ENCODE results near the gene NOM1.

The NOM1 gene

GRCh38 chr7:157008206-157009169, 59.0 kb downstream of the NOM1 start:
- Histone ChIP-seq H3K36me3 (ENCODE audit: control insufficient read depth in 1 of 2, insufficient read depth in 2 of 2, low read length in 2 of 2) (no peaks in the 10 kb centered on the region), H3K9me3 (ENCODE audit: control insufficient read depth in 1 of 2, low read length in 2 of 2) (no peaks in the 10 kb centered on the region), H3K27me3 (ENCODE audit: low read depth, low read length) (peaks cover 30% of the 10 kb centered on the region), H3K27ac (ENCODE audit: low read length) (no peak overlapping the region), H3K4me1 (ENCODE audit: control insufficient read depth in 1 of 2, insufficient read depth in 2 of 2, low read length in 2 of 2) (peaks cover 0 to 49% of the 10 kb centered on the region in 2 donors), H3K4me3 (ENCODE audit: low read depth in 1 of 2, low read length in 2 of 2) (peak overlapping the region in 1 of 2 donors; percentile 39)

GRCh38 chr7:157009170-157009777, 59.8 kb downstream of the NOM1 start:
- peaks cover 0 to 41% of the 10 kb centered on the region in 2 donors for H3K4me1 ChIP-seq (ENCODE audit: control insufficient read depth in 1 of 2, insufficient read depth in 2 of 2, low read length in 2 of 2)
- H3K27me3 ChIP-seq (ENCODE audit: low read depth, low read length), result peaks cover 32% of the 10 kb centered on the region
- H3K27ac ChIP-seq (ENCODE audit: low read length), result no peak overlapping the region
- no peaks in the 10 kb centered on the region for H3K9me3 ChIP-seq (ENCODE audit: control insufficient read depth in 1 of 2, low read length in 2 of 2)
- H3K4me3 ChIP-seq (ENCODE audit: low read depth in 1 of 2, low read length in 2 of 2), result peak overlapping the region; percentile 39 to 43
- no peaks in the 10 kb centered on the region for H3K36me3 ChIP-seq (ENCODE audit: control insufficient read depth in 1 of 2, insufficient read depth in 2 of 2, low read length in 2 of 2)

GRCh38 chr7:157009778-157010587, 60.5 kb downstream of the NOM1 start:
- peak overlapping the region; percentile 26 to 68 for H3K4me3 ChIP-seq (ENCODE audit: low read depth in 1 of 2, low read length in 2 of 2)
- H3K4me1 ChIP-seq (ENCODE audit: control insufficient read depth in 1 of 2, insufficient read depth in 2 of 2, low read length in 2 of 2), result peaks cover 0 to 36% of the 10 kb centered on the region in 2 donors
- H3K9me3 ChIP-seq (ENCODE audit: control insufficient read depth in 1 of 2, low read length in 2 of 2), result no peaks in the 10 kb centered on the region
- peaks cover 36% of the 10 kb centered on the region for H3K27me3 ChIP-seq (ENCODE audit: low read depth, low read length)
- no peaks in the 10 kb centered on the region for H3K36me3 ChIP-seq (ENCODE audit: control insufficient read depth in 1 of 2, insufficient read depth in 2 of 2, low read length in 2 of 2)
- H3K27ac ChIP-seq (ENCODE audit: low read length), result no peak overlapping the region

GRCh38 chr7:157010588-157011332, 61.2 kb downstream of the NOM1 start, which contains the start of gene MNX1:
MNX1 (minus strand) TSS chr7:157010663; CDS start chr7:157010350, 313 bp downstream.
- peaks cover 40% of the 10 kb centered on the region for H3K27me3 ChIP-seq (ENCODE audit: low read depth, low read length)
- peaks cover 0 to 32% of the 10 kb centered on the region in 2 donors for H3K4me1 ChIP-seq (ENCODE audit: control insufficient read depth in 1 of 2, insufficient read depth in 2 of 2, low read length in 2 of 2)

GRCh38 chr7:157011333-157012112, 62.0 kb downstream of the NOM1 start:
- H3K27ac ChIP-seq (ENCODE audit: low read length), result no peak overlapping the region
- no peaks in the 10 kb centered on the region for H3K36me3 ChIP-seq (ENCODE audit: control insufficient read depth in 1 of 2, insufficient read depth in 2 of 2, low read length in 2 of 2)
- peaks cover 47% of the 10 kb centered on the region for H3K27me3 ChIP-seq (ENCODE audit: low read depth, low read length)
- H3K9me3 ChIP-seq (ENCODE audit: control insufficient read depth in 1 of 2, low read length in 2 of 2), result no peaks in the 10 kb centered on the region
- peaks cover 0 to 25% of the 10 kb centered on the region in 2 donors for H3K4me1 ChIP-seq (ENCODE audit: control insufficient read depth in 1 of 2, insufficient read depth in 2 of 2, low read length in 2 of 2)
- peak overlapping the region; percentile 16 to 68 for H3K4me3 ChIP-seq (ENCODE audit: low read depth in 1 of 2, low read length in 2 of 2)

More at GRCh38 chr7:157010588-157011332, 61.2 kb downstream of the NOM1 start, which contains the start of gene MNX1:
- no peak within 1 kb of the TSS for H3K27ac ChIP-seq (ENCODE audit: low read length)
- H3K36me3 ChIP-seq (ENCODE audit: control insufficient read depth in 1 of 2, insufficient read depth in 2 of 2, low read length in 2 of 2), result no peaks in the 10 kb centered on the region
- H3K9me3 ChIP-seq (ENCODE audit: control insufficient read depth in 1 of 2, low read length in 2 of 2), result no peaks in the 10 kb centered on the region
- peak within 1 kb of the TSS; percentile 39 to 68 for H3K4me3 ChIP-seq (ENCODE audit: low read depth in 1 of 2, low read length in 2 of 2)

- H3K27me3 ChIP-seq (ENCODE audit: low read depth, low read length), result peaks cover 53% of the 10 kb centered on the region
- no peaks in the 10 kb centered on the region for H3K9me3 ChIP-seq (ENCODE audit: control insufficient read depth in 1 of 2, low read length in 2 of 2)
- H3K4me1 ChIP-seq (ENCODE audit: control insufficient read depth in 1 of 2, insufficient read depth in 2 of 2, low read length in 2 of 2), result peaks cover 0 to 24% of the 10 kb centered on the region in 2 donors
- no peak overlapping the region for H3K27ac ChIP-seq (ENCODE audit: low read length)
- H3K36me3 ChIP-seq (ENCODE audit: control insufficient read depth in 1 of 2, insufficient read depth in 2 of 2, low read length in 2 of 2), result no peaks in the 10 kb centered on the region
- H3K4me3 ChIP-seq (ENCODE audit: low read depth in 1 of 2, low read length in 2 of 2), result no peak overlapping the region
Observed at GRCh38 chr7:157012113-157012547, 62.6 kb downstream of the NOM1 start.

- no peaks in the 10 kb centered on the region for H3K36me3 ChIP-seq (ENCODE audit: control insufficient read depth in 1 of 2, insufficient read depth in 2 of 2, low read length in 2 of 2)
- no peaks in the 10 kb centered on the region for H3K9me3 ChIP-seq (ENCODE audit: control insufficient read depth in 1 of 2, low read length in 2 of 2)
- no peak overlapping the region for H3K27ac ChIP-seq (ENCODE audit: low read length)
- no peak overlapping the region for H3K4me3 ChIP-seq (ENCODE audit: low read depth in 1 of 2, low read length in 2 of 2)
- H3K27me3 ChIP-seq (ENCODE audit: low read depth, low read length), result peaks cover 63% of the 10 kb centered on the region
- peaks cover 0 to 28% of the 10 kb centered on the region in 2 donors for H3K4me1 ChIP-seq (ENCODE audit: control insufficient read depth in 1 of 2, insufficient read depth in 2 of 2, low read length in 2 of 2)
Observed at GRCh38 chr7:157013101-157013500, 63.6 kb downstream of the NOM1 start.

- no peak overlapping the region for H3K27ac ChIP-seq (ENCODE audit: low read length)
- no peaks in the 10 kb centered on the region for H3K36me3 ChIP-seq (ENCODE audit: control insufficient read depth in 1 of 2, insufficient read depth in 2 of 2, low read length in 2 of 2)
- H3K4me3 ChIP-seq (ENCODE audit: low read depth in 1 of 2, low read length in 2 of 2), result no peak overlapping the region
- H3K27me3 ChIP-seq (ENCODE audit: low read depth, low read length), result peaks cover 66% of the 10 kb centered on the region
- H3K9me3 ChIP-seq (ENCODE audit: control insufficient read depth in 1 of 2, low read length in 2 of 2), result no peaks in the 10 kb centered on the region
- H3K4me1 ChIP-seq (ENCODE audit: control insufficient read depth in 1 of 2, insufficient read depth in 2 of 2, low read length in 2 of 2), result peaks cover 0 to 35% of the 10 kb centered on the region in 2 donors
Observed at GRCh38 chr7:157013602-157014549, 64.4 kb downstream of the NOM1 start.

Data from muscle layer of duodenum (tissue), 2 donors.